GM21723 (cell line): Measurements from ENCODE around the gene ATAD3C.
"Not testable (repeated sequence)": the region's sequence is repeated elsewhere in the genome, so short reads cannot be mapped to it uniquely, and the experiment has no call there.

Experiments
- ATAC-seq: cut with Tn5 transposase; IDR thresholded peaks from one replicate; pipeline ENCODE4 v1.9.1; 2021; ENCODE audit warnings: mild to moderate bottlenecking, moderate library complexity; ENCODE audit not compliant: unreplicated experiment

Gene ATAD3C

GRCh38 chr1:1440262-1441001 lies 9.1 kb upstream of the ATAD3C start:
- ATAC-seq = no peak

GRCh38 chr1:1441002-1441888 lies 8.2 kb upstream of the ATAD3C start:
- ATAC-seq = no peak

- no peak for ATAC-seq
Measured at GRCh38 chr1:1442069-1442770, 7.3 kb upstream of the ATAD3C start.

GRCh38 chr1:1446631-1447030 lies 2.9 kb upstream of the ATAD3C start:
- not testable (repeated sequence) for ATAC-seq

GRCh38 chr1:1450616-1451015 lies 1.1 kb downstream of the ATAD3C start:
- ATAC-seq = not testable (repeated sequence)

- ATAC-seq = no peak
Measured at GRCh38 chr1:1451696-1452364, 2.3 kb downstream of the ATAD3C start.

GRCh38 chr1:1452365-1452739 lies 2.9 kb downstream of the ATAD3C start:
- not testable (repeated sequence) for ATAC-seq

GRCh38 chr1:1452882-1453281 lies 3.4 kb downstream of the ATAD3C start:
- no peak for ATAC-seq

- ATAC-seq = not testable (repeated sequence)
Measured at GRCh38 chr1:1454286-1455056, 5.0 kb downstream of the ATAD3C start.

- no peak for ATAC-seq
Measured at GRCh38 chr1:1455366-1455884, 5.9 kb downstream of the ATAD3C start.

GRCh38 chr1:1455934-1456333 lies 6.4 kb downstream of the ATAD3C start:
- ATAC-seq = not testable (repeated sequence)

GRCh38 chr1:1456683-1457255 lies 7.3 kb downstream of the ATAD3C start:
- not testable (repeated sequence) for ATAC-seq

- ATAC-seq = not testable (repeated sequence)
Measured at GRCh38 chr1:1459156-1459555, 9.7 kb downstream of the ATAD3C start.

GRCh38 chr1:1459711-1460110 lies 10.2 kb downstream of the ATAD3C start:
- not testable (repeated sequence) for ATAC-seq

GRCh38 chr1:1460540-1461130 lies 11.1 kb downstream of the ATAD3C start:
- ATAC-seq = no peak

- ATAC-seq = no peak
Measured at GRCh38 chr1:1461721-1462317, 12.3 kb downstream of the ATAD3C start.

- no peak for ATAC-seq
Measured at GRCh38 chr1:1462318-1462966, 13.0 kb downstream of the ATAD3C start.

GRCh38 chr1:1463312-1463711 lies 13.8 kb downstream of the ATAD3C start:
- ATAC-seq = no peak
